Activated CD4-positive, alpha-beta memory T cell treated with anti-CD3 and anti-CD28 coated beads, Interleukin-2, amount 10 ng/mL, durations not matched to agents 7 days and 5 days (primary cell): ENCODE measurements around the gene SERPINI2. TPM values are rescaled to one million over a fixed set of nuclear protein-coding genes. Genes with fewer than 3 reads are reported as not detected.

Source experiments
- CTCF ChIA-PET: fragments of 350-600 bp; sonication (Branson Sonifier 250); formaldehyde crosslinking; loops from one replicate; lab custom pipeline; 2021; ENCODE audit warnings: antibody characterized with exemption, inconsistent platforms; lab: Charles Lee
- POLR2A ChIA-PET: fragments of 350-600 bp; sonication (Branson Sonifier 250); formaldehyde crosslinking; loops from one replicate; lab custom pipeline; 2021; ENCODE audit warnings: antibody characterized with exemption; lab: Charles Lee
- DNase-seq: peaks from one replicate; pipeline ENCODE4 v3.0.0-alpha.2; 2020
- H3K27ac Mint-ChIP-seq: one replicate; pipeline ENCODE4 v1.8.0; 2021; ENCODE audit warnings: mild to moderate bottlenecking, mixed read lengths
- H3K27me3 Mint-ChIP-seq: one replicate; pipeline ENCODE4 v1.8.0; 2021; ENCODE audit warnings: mixed read lengths
- H3K36me3 Mint-ChIP-seq: one replicate; pipeline ENCODE4 v1.8.0; 2021; ENCODE audit warnings: low read depth, mixed read lengths
- H3K4me1 Mint-ChIP-seq: one replicate; pipeline ENCODE4 v1.8.0; 2021; ENCODE audit warnings: mixed read lengths
- H3K4me3 Mint-ChIP-seq: one replicate; pipeline ENCODE4 v1.8.0; 2021; ENCODE audit warnings: mild to moderate bottlenecking, mixed read lengths
- H3K9me3 Mint-ChIP-seq: one replicate; pipeline ENCODE4 v1.8.0; 2021; ENCODE audit warnings: mixed read lengths
- total RNA-seq, 2 experiments: library from RNA; stranded (reverse); gene quantifications; one replicate each; pipeline ENCODE4 v1.2.3, GENCODE V29; 2021

The SERPINI2 gene
- total RNA-seq, 2 experiments from 2014 or later, result not detected

GRCh38 chr3:167481164-167481563, 7.3 kb upstream of the SERPINI2 start:
- ChIA-PET POLR2A (no interaction called here), CTCF (no interaction called here)
- H3K9me3 Mint-ChIP-seq, result no peaks in the 10 kb centered on the region
- no peak overlapping the region for H3K27ac Mint-ChIP-seq
- H3K36me3 Mint-ChIP-seq, result no peaks in the 10 kb centered on the region
- H3K27me3 Mint-ChIP-seq, result no peaks in the 10 kb centered on the region
- no peak for DNase-seq
- H3K4me3 Mint-ChIP-seq, result no peak overlapping the region
- no peaks in the 10 kb centered on the region for H3K4me1 Mint-ChIP-seq

DNA sequence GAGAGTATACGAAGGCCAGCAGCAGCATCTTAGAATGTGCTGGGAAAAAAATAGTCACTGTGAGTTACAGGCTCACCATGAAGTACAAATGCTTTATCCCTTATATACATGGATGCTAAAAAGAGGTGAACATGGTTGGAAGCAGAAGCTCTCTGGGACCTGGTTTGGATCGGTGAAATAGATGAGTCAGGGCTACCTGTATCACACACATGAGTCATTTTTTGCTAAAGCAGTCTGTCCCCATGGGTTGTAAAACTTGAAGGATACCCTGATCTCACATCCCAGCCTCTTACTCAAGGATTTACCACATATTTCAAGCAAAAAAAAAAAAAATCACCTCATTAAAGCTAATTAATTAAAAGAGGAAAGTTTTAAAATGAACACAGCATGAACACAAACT, 6.9 kb upstream of the SERPINI2 start:
- Mint-ChIP-seq H3K4me1 (no peaks in the 10 kb centered on the region), H3K4me3 (no peak overlapping the region), H3K36me3 (no peaks in the 10 kb centered on the region), H3K27ac (no peak overlapping the region), H3K9me3 (no peaks in the 10 kb centered on the region), H3K27me3 (no peaks in the 10 kb centered on the region)
- ChIA-PET POLR2A (no interaction called here), CTCF (no interaction called here)
- no peak for DNase-seq

GRCh38 chr3:167469381-167469780, 4.5 kb downstream of the SERPINI2 start:
- Mint-ChIP-seq H3K4me1 (no peaks in the 10 kb centered on the region), H3K36me3 (no peaks in the 10 kb centered on the region), H3K9me3 (no peaks in the 10 kb centered on the region), H3K4me3 (no peak overlapping the region), H3K27me3 (no peaks in the 10 kb centered on the region), H3K27ac (no peak overlapping the region)
- ChIA-PET POLR2A (no interaction called here), CTCF (no interaction called here)
- DNase-seq, result no peak

DNA sequence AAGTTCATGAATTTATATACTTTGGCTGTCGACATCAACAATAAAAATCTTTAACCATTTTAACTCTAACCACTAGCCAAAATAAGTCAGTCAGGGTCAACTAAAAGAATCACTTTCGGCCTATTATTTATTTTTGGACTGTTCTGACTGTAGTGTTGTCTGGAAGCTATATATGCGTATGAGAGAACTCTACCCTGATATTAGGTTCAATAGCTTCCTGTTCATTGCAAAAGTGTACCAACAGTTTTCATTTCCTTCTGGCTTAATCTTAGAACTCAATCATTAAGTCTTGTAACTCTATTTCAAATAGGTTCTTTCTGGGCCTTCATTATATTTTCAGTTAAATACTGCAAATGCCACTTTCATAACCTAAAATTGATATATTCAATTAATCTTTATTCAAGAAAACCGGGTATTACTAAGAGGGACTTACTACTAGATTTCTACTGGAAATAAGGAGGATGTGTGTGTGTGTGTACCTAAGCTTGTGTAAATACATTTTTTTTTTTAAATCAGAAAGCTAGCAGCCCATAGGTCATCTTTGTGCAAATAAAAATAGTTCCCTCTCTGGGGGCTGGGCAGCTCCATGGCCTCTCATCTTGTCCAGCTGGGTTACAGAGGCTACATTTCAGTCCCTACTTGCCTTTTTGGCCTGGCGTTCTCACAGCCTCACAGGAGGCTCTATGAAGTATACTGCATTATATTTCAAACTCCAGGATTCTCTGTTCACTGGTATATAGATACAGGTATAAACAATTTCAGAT, 5.8 kb downstream of the SERPINI2 start:
- H3K9me3 Mint-ChIP-seq, result no peaks in the 10 kb centered on the region
- POLR2A ChIA-PET, result no interaction called here
- no peak for DNase-seq
- H3K27me3 Mint-ChIP-seq, result no peaks in the 10 kb centered on the region
- no peaks in the 10 kb centered on the region for H3K36me3 Mint-ChIP-seq
- no peak overlapping the region for H3K27ac Mint-ChIP-seq
- CTCF ChIA-PET, result no interaction called here
- H3K4me3 Mint-ChIP-seq, result no peak overlapping the region
- H3K4me1 Mint-ChIP-seq, result no peaks in the 10 kb centered on the region

DNA sequence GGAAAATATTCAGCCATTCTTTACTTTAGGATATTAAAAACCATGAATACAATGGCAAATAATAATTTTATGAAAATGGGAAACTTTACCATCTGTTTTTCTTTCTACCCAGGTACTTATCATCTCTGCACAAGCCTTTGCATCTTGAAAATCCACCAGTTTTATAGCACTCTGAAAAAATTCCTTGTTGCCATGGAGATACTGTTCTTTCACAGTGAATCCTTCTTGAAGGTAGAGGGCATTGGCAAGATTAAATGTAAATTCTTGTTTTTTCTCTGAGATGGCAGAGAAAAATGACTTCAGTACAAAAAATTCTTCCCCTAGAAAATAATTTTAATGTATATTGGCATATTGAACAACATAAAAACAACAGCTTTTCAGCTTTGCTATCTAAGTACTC, 6.9 kb downstream of the SERPINI2 start:
- Mint-ChIP-seq H3K4me3 (no peak overlapping the region), H3K27ac (no peak overlapping the region), H3K9me3 (no peaks in the 10 kb centered on the region), H3K4me1 (no peaks in the 10 kb centered on the region), H3K27me3 (no peaks in the 10 kb centered on the region), H3K36me3 (no peaks in the 10 kb centered on the region)
- DNase-seq, result no peak
- ChIA-PET CTCF (no interaction called here), POLR2A (no interaction called here)

- Mint-ChIP-seq H3K36me3 (no peaks in the 10 kb centered on the region), H3K27me3 (no peaks in the 10 kb centered on the region), H3K4me1 (no peaks in the 10 kb centered on the region), H3K27ac (no peak overlapping the region), H3K4me3 (no peak overlapping the region), H3K9me3 (no peaks in the 10 kb centered on the region)
- no peak for DNase-seq
- ChIA-PET CTCF (no interaction called here), POLR2A (no interaction called here)
Measured at GRCh38 chr3:167456157-167456799, 17.6 kb downstream of the SERPINI2 start.

GRCh38 chr3:167453815-167454214, 20.0 kb downstream of the SERPINI2 start:
- Mint-ChIP-seq H3K27ac (no peak overlapping the region), H3K4me1 (no peaks in the 10 kb centered on the region), H3K36me3 (no peaks in the 10 kb centered on the region), H3K4me3 (no peak overlapping the region), H3K27me3 (no peaks in the 10 kb centered on the region), H3K9me3 (no peaks in the 10 kb centered on the region)
- ChIA-PET POLR2A (no interaction called here), CTCF (no interaction called here)
- DNase-seq, result no peak

DNA sequence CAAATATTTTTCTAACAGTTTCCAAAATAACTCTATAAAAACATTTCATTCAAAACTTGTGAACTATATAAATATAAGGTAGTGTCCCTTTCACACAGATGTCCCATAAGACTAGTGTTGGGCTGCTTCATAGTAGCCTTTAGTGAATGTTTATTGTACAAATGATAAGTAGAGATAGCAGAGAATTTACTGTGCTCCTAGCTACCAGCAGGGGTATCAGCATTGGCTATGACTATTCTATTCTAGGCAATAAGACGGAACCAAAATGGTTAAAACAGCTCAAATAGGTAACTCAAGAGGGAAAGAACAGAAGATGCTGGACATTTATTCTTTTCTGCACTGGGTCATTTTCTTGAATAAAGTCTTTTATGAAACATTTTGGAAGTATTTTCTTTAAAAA, 22.6 kb downstream of the SERPINI2 start:
- ChIA-PET POLR2A (no interaction called here), CTCF (no interaction called here)
- Mint-ChIP-seq H3K9me3 (no peaks in the 10 kb centered on the region), H3K27ac (no peak overlapping the region), H3K4me3 (no peak overlapping the region), H3K36me3 (no peaks in the 10 kb centered on the region), H3K4me1 (no peaks in the 10 kb centered on the region), H3K27me3 (no peaks in the 10 kb centered on the region)
- DNase-seq, result no peak

GRCh38 chr3:167450675-167451074, 23.2 kb downstream of the SERPINI2 start:
- Mint-ChIP-seq H3K27me3 (no peaks in the 10 kb centered on the region), H3K4me1 (no peaks in the 10 kb centered on the region), H3K36me3 (no peaks in the 10 kb centered on the region), H3K9me3 (no peaks in the 10 kb centered on the region), H3K4me3 (no peak overlapping the region), H3K27ac (no peak overlapping the region)
- POLR2A ChIA-PET, result no interaction called here
- CTCF ChIA-PET, result no interaction called here
- DNase-seq, result no peak

GRCh38 chr3:167450195-167450594, 23.6 kb downstream of the SERPINI2 start:
- no peaks in the 10 kb centered on the region for H3K4me1 Mint-ChIP-seq
- H3K36me3 Mint-ChIP-seq, result no peaks in the 10 kb centered on the region
- H3K27ac Mint-ChIP-seq, result no peak overlapping the region
- DNase-seq, result no peak
- no peaks in the 10 kb centered on the region for H3K9me3 Mint-ChIP-seq
- CTCF ChIA-PET, result no interaction called here
- POLR2A ChIA-PET, result no interaction called here
- H3K27me3 Mint-ChIP-seq, result no peaks in the 10 kb centered on the region
- H3K4me3 Mint-ChIP-seq, result no peak overlapping the region

DNA sequence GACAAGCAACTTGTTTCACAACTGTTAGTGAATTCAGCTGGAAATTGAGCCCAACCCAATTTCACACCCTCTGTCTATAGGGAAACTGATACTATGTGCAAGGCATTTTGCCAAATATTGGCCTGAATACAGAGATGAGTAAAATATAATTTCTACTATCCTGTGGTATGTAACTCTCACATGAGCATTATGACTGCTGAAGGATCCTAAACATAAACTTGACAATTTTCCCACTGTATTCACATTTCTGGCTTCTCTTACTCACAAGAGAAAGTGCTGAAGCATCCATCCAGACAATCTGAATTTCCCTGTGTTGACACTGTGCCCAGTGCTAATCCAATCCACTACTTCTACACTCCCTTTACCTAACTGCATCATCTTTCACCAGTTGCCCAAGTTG, 28.4 kb downstream of the SERPINI2 start:
- H3K9me3 Mint-ChIP-seq, result no peaks in the 10 kb centered on the region
- H3K27me3 Mint-ChIP-seq, result no peaks in the 10 kb centered on the region
- CTCF ChIA-PET, result no interaction called here
- DNase-seq, result no peak
- no peak overlapping the region for H3K27ac Mint-ChIP-seq
- POLR2A ChIA-PET, result no interaction called here
- H3K4me3 Mint-ChIP-seq, result no peak overlapping the region
- H3K36me3 Mint-ChIP-seq, result no peaks in the 10 kb centered on the region
- H3K4me1 Mint-ChIP-seq, result no peaks in the 10 kb centered on the region

GRCh38 chr3:167441256-167441655, 32.6 kb downstream of the SERPINI2 start:
- ChIA-PET CTCF (no interaction called here), POLR2A (no interaction called here)
- Mint-ChIP-seq H3K9me3 (no peaks in the 10 kb centered on the region), H3K27me3 (no peaks in the 10 kb centered on the region), H3K4me1 (no peaks in the 10 kb centered on the region), H3K27ac (no peak overlapping the region), H3K4me3 (no peak overlapping the region), H3K36me3 (no peaks in the 10 kb centered on the region)
- DNase-seq, result no peak

GRCh38 chr3:167437428-167438139, 36.3 kb downstream of the SERPINI2 start:
- no peak for DNase-seq
- no peak overlapping the region for H3K27ac Mint-ChIP-seq
- CTCF ChIA-PET, result no interaction called here
- POLR2A ChIA-PET, result no interaction called here
- H3K9me3 Mint-ChIP-seq, result no peaks in the 10 kb centered on the region
- H3K27me3 Mint-ChIP-seq, result no peaks in the 10 kb centered on the region
- H3K4me3 Mint-ChIP-seq, result no peak overlapping the region
- H3K36me3 Mint-ChIP-seq, result no peaks in the 10 kb centered on the region
- H3K4me1 Mint-ChIP-seq, result no peaks in the 10 kb centered on the region
